CD4-positive, alpha-beta T cell treated with Interleukin-17A for 4 hours (primary cell): ENCODE results near the gene ZNF70.

ENCODE experiments used
- DNase-seq: peaks from one replicate; pipeline ENCODE4 v3.0.0-alpha.2; 2020; ENCODE audit warnings: mixed read lengths

The ZNF70 gene

GRCh38 chr22:23714596-23715578 is 36.0 kb downstream of the ZNF70 start:
- no peak for DNase-seq

DNA sequence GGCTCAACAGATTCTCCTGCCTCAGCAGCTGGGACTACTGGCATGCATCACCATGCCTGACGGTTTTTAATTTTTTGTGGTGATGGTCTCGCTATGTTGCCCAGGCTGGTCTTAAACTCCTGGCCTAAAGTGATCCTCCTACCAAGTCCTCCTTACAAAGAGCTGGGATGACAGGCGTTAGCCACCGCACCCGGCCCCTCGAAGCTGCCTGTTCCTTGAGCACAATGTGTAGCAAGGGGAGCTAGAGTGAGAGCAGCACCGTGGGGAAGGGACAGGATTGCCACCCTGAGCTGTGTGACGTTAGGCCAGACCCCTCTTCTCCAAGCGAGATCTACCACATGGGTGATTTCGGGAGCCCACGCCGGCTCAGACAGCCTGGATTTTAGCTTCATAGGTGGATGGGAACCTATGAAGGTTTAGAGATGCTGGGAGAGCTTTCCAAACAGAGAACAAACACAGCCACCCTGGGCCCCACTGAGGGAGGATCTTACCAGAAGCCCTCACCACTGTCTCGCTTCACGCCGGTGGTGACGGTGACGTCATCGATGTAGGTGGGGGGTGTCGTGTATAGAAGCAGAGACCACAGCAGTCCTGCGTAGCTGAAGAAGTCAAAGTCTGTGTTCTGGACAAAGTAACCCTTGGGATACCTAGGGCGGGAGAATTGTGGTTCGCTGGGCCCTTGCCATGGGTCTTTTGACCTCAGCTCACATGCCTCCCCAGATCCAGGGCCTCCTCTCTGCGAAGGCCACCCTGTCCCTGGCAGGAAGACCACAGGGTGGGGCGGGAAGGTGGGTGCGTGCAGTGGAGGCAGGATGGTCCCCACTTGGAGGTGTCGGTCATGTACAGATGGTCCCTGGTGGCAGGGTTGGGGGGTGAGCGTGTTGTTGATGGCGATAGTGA is 37.0 kb downstream of the ZNF70 start:
- no peak for DNase-seq

DNA sequence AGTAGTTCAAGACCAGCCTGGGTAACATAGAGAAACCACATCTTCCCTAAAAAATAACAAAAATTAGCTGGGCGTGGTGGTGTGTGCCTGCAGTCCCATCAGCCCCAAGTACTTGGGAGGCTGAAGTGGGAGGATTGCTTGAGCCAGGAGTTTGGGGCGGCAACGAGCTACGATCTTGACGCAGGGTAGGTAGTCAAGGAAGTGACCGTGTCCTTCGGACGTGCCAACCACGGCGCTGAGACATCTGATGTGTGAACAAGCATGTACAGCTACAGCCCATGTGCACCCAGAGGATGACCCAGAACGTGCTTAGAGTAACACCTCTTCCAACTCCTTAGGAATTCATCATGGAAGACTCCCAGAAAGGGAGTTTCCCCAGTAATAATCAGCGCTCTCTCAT is 38.7 kb downstream of the ZNF70 start:
- no peak for DNase-seq

DNA sequence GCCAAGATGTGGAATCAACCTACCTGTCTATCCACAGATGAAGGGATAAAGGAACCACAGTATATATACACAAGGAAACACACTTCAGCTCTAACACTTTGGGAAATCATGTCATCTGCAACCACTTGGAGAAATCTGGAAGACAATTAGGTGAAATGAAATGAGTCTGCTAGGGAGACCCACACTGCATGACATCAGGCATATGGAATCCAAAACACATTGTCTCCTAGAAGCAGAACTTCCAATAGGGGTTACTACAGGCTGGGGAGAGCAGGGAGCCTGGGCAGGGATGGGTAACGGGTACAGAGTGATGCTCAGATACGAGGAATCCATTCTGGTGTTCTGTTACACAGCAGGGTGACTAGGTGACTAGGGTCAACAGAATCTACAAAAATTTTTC is 41.8 kb downstream of the ZNF70 start:
- DNase-seq: no peak

DNA sequence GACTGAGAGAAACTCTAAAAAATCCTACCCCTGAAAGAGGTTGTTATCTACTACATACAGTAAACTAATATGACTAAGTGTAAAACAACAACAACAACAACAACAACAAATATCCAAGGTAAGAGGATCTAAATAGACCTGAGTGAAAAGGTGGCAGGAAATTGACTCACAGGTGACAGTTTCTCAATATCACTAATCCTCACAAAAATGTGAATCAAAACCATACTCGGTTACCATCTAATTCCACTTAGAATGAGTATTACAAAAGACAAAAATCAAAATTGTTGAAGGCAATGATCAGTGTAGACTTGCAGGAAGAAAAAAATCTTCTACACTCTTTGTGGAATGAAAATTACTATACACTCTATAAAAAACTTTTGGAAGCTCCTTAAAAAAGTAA is 42.6 kb downstream of the ZNF70 start:
- DNase-seq: no peak

GRCh38 chr22:23705358-23705757 is 45.6 kb downstream of the ZNF70 start:
- DNase-seq: peak; percentile 17

- DNase-seq: no peak
Observed at GRCh38 chr22:23704829-23705228, 46.1 kb downstream of the ZNF70 start.

DNA sequence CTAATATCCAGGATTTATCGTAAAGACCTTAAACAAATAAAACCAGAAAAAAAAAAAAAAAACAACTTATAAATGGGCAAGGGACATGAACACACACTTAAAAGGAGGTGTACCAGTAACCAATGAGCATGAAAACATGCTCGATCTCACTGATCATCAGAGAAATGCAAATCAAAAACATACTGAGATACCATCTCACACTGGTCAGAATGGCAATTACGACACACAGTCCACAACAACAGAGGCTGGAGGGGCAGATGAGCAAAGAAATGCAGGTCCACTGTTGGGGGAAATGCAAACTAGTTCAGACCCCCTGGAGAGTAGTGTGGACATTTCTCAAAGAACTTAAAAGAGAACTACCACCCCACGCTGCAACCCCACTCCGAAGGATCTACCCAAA is 46.9 kb downstream of the ZNF70 start:
- DNase-seq: no peak

DNA sequence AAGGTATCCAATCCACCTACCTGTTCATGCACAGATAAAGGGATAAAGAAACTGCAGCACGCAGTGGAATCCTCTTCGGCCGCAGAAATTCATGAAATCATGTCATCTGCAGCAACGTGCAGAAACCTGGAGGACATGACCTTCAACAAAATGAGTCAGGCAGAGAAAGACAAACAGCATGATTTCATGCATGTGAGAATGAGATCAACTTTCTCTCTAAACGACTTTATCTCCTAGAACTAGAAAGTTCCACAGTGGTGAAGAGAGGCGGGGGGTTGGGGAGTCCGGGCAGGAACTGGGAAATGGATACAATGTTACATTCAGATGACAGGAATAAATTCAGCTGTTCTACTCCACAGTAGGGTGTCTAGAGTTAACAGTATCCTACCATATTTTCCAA is 50.2 kb downstream of the ZNF70 start:
- no peak for DNase-seq

GRCh38 chr22:23698673-23699235 is 52.2 kb downstream of the ZNF70 start:
- DNase-seq: no peak

- no peak for DNase-seq
Observed at GRCh38 chr22:23698094-23698493, 52.8 kb downstream of the ZNF70 start.

GRCh38 chr22:23697031-23697970 is 53.6 kb downstream of the ZNF70 start:
- DNase-seq: peak; percentile 21

DNA sequence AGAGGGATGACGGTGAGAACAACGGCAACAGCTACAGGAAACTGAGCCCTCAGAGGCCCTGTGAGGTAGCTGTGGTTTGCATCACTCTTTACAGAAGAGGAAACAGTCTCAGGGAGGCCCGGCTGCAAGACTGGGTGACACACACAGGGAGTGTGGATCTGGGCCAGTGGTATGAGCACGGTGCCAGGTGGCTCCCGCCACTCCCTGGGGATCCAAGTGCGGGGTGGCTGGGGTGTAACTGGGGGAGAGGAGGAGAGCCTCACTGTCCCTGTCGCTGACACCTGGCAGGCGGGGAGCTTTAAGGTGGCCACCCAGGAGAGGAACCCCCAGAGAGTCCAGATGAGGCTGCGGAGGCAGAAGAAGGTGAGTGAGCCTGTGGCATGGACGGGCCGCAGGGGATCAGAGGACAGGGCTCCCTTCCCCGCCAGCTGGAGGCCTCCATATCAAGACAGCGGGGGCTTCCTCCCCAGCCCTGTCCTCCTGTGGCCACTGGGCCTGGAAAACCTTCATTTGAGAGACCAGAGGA is 54.5 kb downstream of the ZNF70 start:
- DNase-seq: peak; percentile 84

GRCh38 chr22:23695571-23696325 is 55.2 kb downstream of the ZNF70 start:
- DNase-seq: no peak

- DNase-seq: no peak
Observed at GRCh38 chr22:23695141-23695540, 55.8 kb downstream of the ZNF70 start.

DNA sequence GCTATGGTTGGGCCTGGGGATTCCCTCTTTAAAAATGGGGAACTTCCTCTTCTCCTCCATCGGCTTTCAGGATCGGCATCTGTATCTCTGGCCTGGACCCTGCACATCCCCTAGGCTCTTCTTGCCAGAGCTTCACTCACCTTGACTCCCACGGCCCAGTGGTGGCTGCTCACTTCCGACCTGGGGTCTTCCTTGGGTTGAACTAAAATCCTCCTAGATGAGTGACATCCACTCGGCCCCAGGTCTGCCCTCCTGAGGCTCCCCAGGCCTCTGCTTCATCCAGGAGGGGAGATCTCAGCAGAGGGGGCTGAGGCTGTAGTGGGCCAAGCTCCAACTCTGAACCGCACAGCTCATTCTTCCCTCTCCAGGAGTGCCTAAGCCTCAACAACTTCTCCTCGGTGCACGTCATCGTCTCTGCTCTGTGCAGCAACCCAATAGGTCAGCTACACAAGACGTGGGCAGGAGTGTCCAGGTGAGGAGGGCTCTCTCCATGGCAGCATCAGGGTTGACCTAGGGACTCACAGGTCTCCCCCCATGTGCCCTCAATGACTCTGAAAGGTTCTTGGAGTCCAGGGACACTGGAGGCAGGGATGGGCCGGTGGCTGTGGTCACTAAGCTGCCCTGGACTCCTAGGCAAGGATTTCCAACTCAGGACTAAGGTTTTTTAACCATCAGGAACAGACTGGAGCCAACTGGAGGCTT is 56.8 kb downstream of the ZNF70 start:
- DNase-seq: no peak

DNA sequence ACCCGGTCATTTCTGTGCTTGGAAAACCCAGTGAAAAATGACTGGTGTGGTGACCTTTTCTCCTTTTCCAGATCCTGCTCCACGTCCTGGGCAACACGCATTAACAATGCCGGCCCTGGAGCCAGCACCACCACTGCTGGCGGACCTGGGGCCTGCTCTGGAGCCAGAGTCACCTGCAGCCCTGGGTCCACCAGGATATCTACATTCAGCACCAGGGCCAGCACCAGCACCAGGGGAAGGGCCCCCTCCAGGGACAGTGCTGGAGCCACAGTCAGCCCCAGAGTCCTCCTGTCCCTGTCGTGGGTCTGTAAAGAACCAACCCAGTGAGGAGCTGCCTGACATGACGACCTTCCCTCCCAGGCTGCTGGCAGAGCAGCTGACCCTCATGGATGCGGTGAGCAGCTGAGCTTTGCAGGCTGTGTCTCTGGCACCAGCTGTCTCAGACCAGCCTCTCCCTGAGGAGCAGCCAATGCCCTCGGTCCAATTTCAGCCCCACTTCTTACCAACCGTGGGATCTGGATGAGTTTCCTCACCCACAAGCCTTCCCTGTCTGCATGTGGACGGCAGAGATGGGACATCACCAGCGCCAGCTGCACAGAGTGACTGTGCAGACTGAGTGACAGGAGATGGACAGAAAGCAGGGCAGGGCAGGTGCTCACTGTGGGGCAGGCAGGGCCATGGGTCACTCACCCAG is 58.2 kb downstream of the ZNF70 start:
- DNase-seq: no peak

GRCh38 chr22:23691748-23692423 is 59.0 kb downstream of the ZNF70 start:
- no peak for DNase-seq

DNA sequence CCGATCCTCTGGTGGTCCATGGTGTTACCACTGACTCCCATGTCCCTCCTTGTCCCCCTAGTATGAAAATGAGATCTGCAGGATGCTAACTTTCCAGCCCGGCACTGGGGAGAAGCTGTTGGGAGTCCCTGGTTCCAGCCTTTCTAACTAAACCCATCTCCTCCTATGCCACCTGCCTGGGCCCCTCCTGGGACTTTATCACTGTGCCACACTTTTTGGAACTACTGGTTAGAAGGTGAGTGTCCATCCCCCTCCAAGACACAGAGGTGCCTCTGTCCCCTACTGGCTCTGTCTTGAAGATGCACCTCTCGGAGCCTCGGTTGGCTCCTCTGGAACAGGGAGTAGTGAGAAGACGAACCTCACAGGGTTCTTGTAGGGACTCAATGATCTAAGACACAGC is 60.2 kb downstream of the ZNF70 start, which contains the start of gene RGL4:
Gene RGL4, plus strand, starts transcription at position 301 of the 400 bp plus-strand sequence. CDS start 1,018 bp downstream, outside the sequence.
- no peak for DNase-seq
